GM21381 (cell line): Measurements from ENCODE around the gene NELL1.

Experiments used
- ATAC-seq: cut with Tn5 transposase; IDR thresholded peaks from one replicate; pipeline ENCODE4 v1.9.1; 2021; ENCODE audit warnings: mild to moderate bottlenecking, moderate library complexity; ENCODE audit not compliant: unreplicated experiment

NELL1 gene

GRCh38 chr11:21401496-21401895 is 732.1 kb downstream of the NELL1 start:
- ATAC-seq: no peak

GRCh38 chr11:21402274-21402673 is 732.9 kb downstream of the NELL1 start:
- no peak for ATAC-seq

GRCh38 chr11:21403069-21403468 is 733.7 kb downstream of the NELL1 start:
- no peak for ATAC-seq

- no peak for ATAC-seq
These were observed 736.0 kb downstream of the NELL1 start for GRCh38 chr11:21405422-21405821.

GRCh38 chr11:21410513-21410912 is 741.1 kb downstream of the NELL1 start:
- no peak for ATAC-seq

- ATAC-seq: no peak
These were observed 741.7 kb downstream of the NELL1 start for GRCh38 chr11:21411104-21411503.

GRCh38 chr11:21411597-21411996 is 742.2 kb downstream of the NELL1 start:
- no peak for ATAC-seq

- ATAC-seq: no peak
These were observed 743.4 kb downstream of the NELL1 start for GRCh38 chr11:21412652-21413383.

GRCh38 chr11:21414953-21415352 is 745.6 kb downstream of the NELL1 start:
- no peak for ATAC-seq

- ATAC-seq: no peak
These were observed 746.2 kb downstream of the NELL1 start for GRCh38 chr11:21415606-21416005.

GRCh38 chr11:21421711-21422329 is 752.4 kb downstream of the NELL1 start:
- no peak for ATAC-seq

- ATAC-seq: no peak
These were observed 757.5 kb downstream of the NELL1 start for GRCh38 chr11:21426931-21427330.

GRCh38 chr11:21427726-21428125 is 758.3 kb downstream of the NELL1 start:
- no peak for ATAC-seq

GRCh38 chr11:21428796-21429195 is 759.4 kb downstream of the NELL1 start:
- ATAC-seq: no peak

- no peak for ATAC-seq
These were observed 760.0 kb downstream of the NELL1 start for GRCh38 chr11:21429401-21429800.

- no peak for ATAC-seq
These were observed 761.2 kb downstream of the NELL1 start for GRCh38 chr11:21430537-21430936.

GRCh38 chr11:21446939-21447590 is 777.7 kb downstream of the NELL1 start:
- no peak for ATAC-seq

- no peak for ATAC-seq
These were observed 778.5 kb downstream of the NELL1 start for GRCh38 chr11:21447871-21448270.

- ATAC-seq: no peak
These were observed 786.8 kb downstream of the NELL1 start for GRCh38 chr11:21456186-21456585.

GRCh38 chr11:21460082-21460481 is 790.7 kb downstream of the NELL1 start:
- no peak for ATAC-seq

GRCh38 chr11:21461701-21462100 is 792.3 kb downstream of the NELL1 start:
- no peak for ATAC-seq

GRCh38 chr11:21464601-21465193 is 795.3 kb downstream of the NELL1 start:
- ATAC-seq: no peak
